ENCODE data around the gene OBSCN. TPM values are rescaled to one million over a fixed set of nuclear protein-coding genes. Genes with fewer than 3 reads are reported as not detected.

The OBSCN gene
- total and polyA plus RNA-seq, 2 of the 4 experiments (the other 2 are of a cell fraction): 4.1 to 9.5 TPM

DNA sequence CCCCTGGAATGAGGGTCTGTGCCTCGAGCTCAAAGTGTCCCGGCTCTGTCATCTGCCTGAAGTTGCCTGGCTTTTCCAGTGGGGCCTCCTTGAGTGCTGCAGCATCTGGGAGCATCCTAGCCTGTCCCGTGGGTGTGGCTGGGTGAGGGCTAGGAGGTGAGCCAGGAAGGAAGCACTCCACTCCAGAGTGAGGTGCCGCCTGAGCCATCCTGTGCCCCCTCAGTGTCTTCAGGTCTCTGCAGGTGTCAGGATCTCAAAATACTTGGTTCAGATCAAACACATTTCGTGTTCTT lies 30.7 kb upstream of the OBSCN start:
- no peak for ATAC-seq (ENCODE audit: low read depth)
- in situ Hi-C loops (cut with MboI; ENCODE audit: low sequenced_read_pairs) (no loop called here), dilution Hi-C loops (cut with HindIII; ENCODE audit: low sequenced_read_pairs, unreplicated experiment) (no loop called here), intact Hi-C loops (cut with micrococcal nuclease) (no loop called here)
- Histone ChIP-seq H2AK9ac (replicated peaks; ENCODE audit: low read depth, low read length, poor library complexity) (peak overlapping the region; percentile 65), H2BK120ac (ENCODE audit: low read depth, low read length) (no peak overlapping the region), H3K4me1 (ENCODE audit: control insufficient read depth, insufficient read depth, low read length) (peaks cover 11% of the 10 kb centered on the region), H4K5ac (ENCODE audit: low read depth, low read length) (no peak overlapping the region), H3K27ac (ENCODE audit: insufficient read depth, low read length) (no peak overlapping the region), H3K4me2 (ENCODE audit: low read depth, low read length) (no peak overlapping the region), H3K79me1 (ENCODE audit: low read depth in 1 of 2, low read length in 2 of 2) (peaks cover 6 to 49% of the 10 kb centered on the region in 2 experiments), H3K9me1 (ENCODE audit: insufficient read depth, low read length) (peaks cover 18% of the 10 kb centered on the region), H4K91ac (ENCODE audit: insufficient read depth, low read depth, low read length) (no peak overlapping the region), H3K9ac (ENCODE audit: low read depth, low read length) (no peak overlapping the region), H2AK5ac (ENCODE audit: low read depth, low read length) (no peak overlapping the region; the same call in 1 of the 2 replicates), H3K23ac (ENCODE audit: low read depth, low read length) (no peak overlapping the region), H3K4me3 (ENCODE audit: insufficient read depth, low read depth, low read length) (no peak overlapping the region), H3K56ac (ENCODE audit: extremely low read depth, insufficient read depth, low read length) (no peak overlapping the region), H4K20me1 (ENCODE audit: insufficient read depth, low read length) (peaks cover 11% of the 10 kb centered on the region), H3K9me3 (ENCODE audit: control insufficient read depth, insufficient read depth, low read length) (peaks cover 2% of the 10 kb centered on the region; the same call in 1 of the 2 replicates), H3K18ac (ENCODE audit: low read depth, low read length) (no peak overlapping the region), H3K4ac (ENCODE audit: low read depth, low read length) (peak overlapping the region; percentile 26), H2BK20ac (ENCODE audit: low read depth, low read length) (no peak overlapping the region), H3K14ac (replicated peaks; ENCODE audit: low read depth, low read length) (no peak overlapping the region), H2AFZ (replicated peaks; ENCODE audit: low read length, poor library complexity) (no peak overlapping the region), H3K36me3 (ENCODE audit: control insufficient read depth, insufficient read depth, low read length) (0 out of 2 replicates have a peak, but pooled peaks cover 4% of the 10 kb centered on the region), H2BK5ac (ENCODE audit: low read depth, low read length, poor library complexity, severe bottlenecking) (no peak overlapping the region), H2BK15ac (ENCODE audit: low read depth, low read length) (no peak overlapping the region), H3K27me3 (ENCODE audit: control insufficient read depth, insufficient read depth, low read length) (no peaks in the 10 kb centered on the region), H4K8ac (ENCODE audit: low read depth in 2 of 2, low read length in 2 of 2) (no peak overlapping the region)
- no TSS peak for BruUV-seq (replicated peaks)
- CTCF ChIA-PET: interaction anchor here (0.9 kb wide), 1 partner anchor 11 kb away, joined by 3 read pairs; no protein-coding TSS in a partner anchor
- POLR2A ChIA-PET (ENCODE audit: unreplicated experiment): interaction anchor here (0.6 to 1.3 kb wide), 2 partner anchors 12 to 230 kb away, joined by 3 read pairs; partner anchors contain the start of gene IBA57
- WGBS, 2 experiments (ENCODE audit: extremely low coverage in 2 of 2, insufficient read length in 1 of 2): 80% methylated on average over 1 of the region's 5 CpGs; no CpG with 5 or more reads in 1 of the 2 experiments
- TF ChIP-seq MAFK (IDR thresholded peaks at IDR 0.05; ENCODE audit: low read depth, low read length) (no peak), RAD21 (IDR thresholded peaks at IDR 0.05; ENCODE audit: low read length) (no peak), CEBPB (IDR thresholded peaks at IDR 0.05; ENCODE audit: low read depth, low read length) (no peak), MAZ (IDR thresholded peaks at IDR 0.05; ENCODE audit: borderline replicate concordance, low read depth, low read length) (no peak), POLR2A (IDR thresholded peaks at IDR 0.05; ENCODE audit: low read depth, low read length) (no peak), RCOR1 (IDR thresholded peaks at IDR 0.05; ENCODE audit: insufficient replicate concordance, low read length) (no peak), SMC3 (IDR thresholded peaks at IDR 0.05; ENCODE audit: low read depth, low read length) (no peak)
- TF ChIP-seq, protein P1, sequence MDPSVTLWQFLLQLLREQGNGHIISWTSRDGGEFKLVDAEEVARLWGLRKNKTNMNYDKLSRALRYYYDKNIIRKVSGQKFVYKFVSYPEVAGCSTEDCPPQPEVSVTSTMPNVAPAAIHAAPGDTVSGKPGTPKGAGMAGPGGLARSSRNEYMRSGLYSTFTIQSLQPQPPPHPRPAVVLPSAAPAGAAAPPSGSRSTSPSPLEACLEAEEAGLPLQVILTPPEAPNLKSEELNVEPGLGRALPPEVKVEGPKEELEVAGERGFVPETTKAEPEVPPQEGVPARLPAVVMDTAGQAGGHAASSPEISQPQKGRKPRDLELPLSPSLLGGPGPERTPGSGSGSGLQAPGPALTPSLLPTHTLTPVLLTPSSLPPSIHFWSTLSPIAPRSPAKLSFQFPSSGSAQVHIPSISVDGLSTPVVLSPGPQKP (IDR thresholded peaks at IDR 0.05; ENCODE audit: borderline replicate concordance, low read depth, low read length): no peak
- no peak for DNase-seq
